GM23248 (cell line): ENCODE measurements around the gene KLHDC7B. TPM values are rescaled to one million over a fixed set of nuclear protein-coding genes. Genes with fewer than 3 reads are reported as not detected.

Source experiments
- DNase-seq: peaks from one replicate; pipeline ENCODE4 v3.0.0-alpha.2; 2015
- H2AFZ ChIP-seq: fragments of 200-600 bp; sonication (generic); 2 replicates; pipeline ENCODE4 v1.6.1; 2016; ENCODE audit warnings: antibody characterized with exemption
- H3F3A ChIP-seq: fragments of 200-600 bp; sonication (generic); 2 replicates; pipeline ENCODE4 v1.6.1; 2016; ENCODE audit warnings: mild to moderate bottlenecking, antibody characterized with exemption, mixed run types; ENCODE audit not compliant: insufficient read depth
- H3K27ac ChIP-seq: fragments of 200-600 bp; sonication (generic); 2 replicates; pipeline ENCODE4 v1.5.1; 2016; ENCODE audit warnings: mild to moderate bottlenecking
- H3K27me3 ChIP-seq: fragments of 200-600 bp; sonication (generic); replicated peaks from 2 replicates; pipeline ENCODE4 v1.6.1; 2016; ENCODE audit warnings: mild to moderate bottlenecking; ENCODE audit not compliant: insufficient read depth
- H3K36me3 ChIP-seq: fragments of 200-600 bp; sonication (generic); 2 replicates; pipeline ENCODE4 v1.6.1; 2016; ENCODE audit warnings: low read depth, mild to moderate bottlenecking
- H3K4me1 ChIP-seq: fragments of 200-600 bp; sonication (generic); 2 replicates; pipeline ENCODE4 v1.6.1; 2016; ENCODE audit warnings: mild to moderate bottlenecking; ENCODE audit not compliant: insufficient read depth
- H3K4me2 ChIP-seq: fragments of 200-600 bp; sonication (generic); one replicate; pipeline ENCODE4 v1.6.1; 2016; ENCODE audit warnings: mild to moderate bottlenecking; ENCODE audit not compliant: unreplicated experiment
- H3K4me3 ChIP-seq: fragments of 200-600 bp; sonication (generic); 2 replicates; pipeline ENCODE4 v1.5.1; 2016; ENCODE audit warnings: mild to moderate bottlenecking
- H3K79me2 ChIP-seq: fragments of 200-600 bp; sonication (generic); 2 replicates; pipeline ENCODE4 v1.6.1; 2016; ENCODE audit warnings: mild to moderate bottlenecking; ENCODE audit not compliant: insufficient read depth
- H3K9ac ChIP-seq: fragments of 200-600 bp; sonication (generic); 2 replicates; pipeline ENCODE4 v1.6.1; 2016; ENCODE audit warnings: mild to moderate bottlenecking
- H3K9me2 ChIP-seq: fragments of 200-600 bp; sonication (generic); 2 replicates; pipeline ENCODE4 v1.6.1; 2016; ENCODE audit warnings: mixed run types, mild to moderate bottlenecking, moderate library complexity; ENCODE audit not compliant: insufficient read depth
- H3K9me3 ChIP-seq: fragments of 200-600 bp; sonication (generic); one replicate; pipeline ENCODE4 v1.6.1; 2017; ENCODE audit warnings: low read depth
- H4K20me1 ChIP-seq: fragments of 200-600 bp; sonication (generic); 2 replicates; pipeline ENCODE4 v1.6.0; 2016; ENCODE audit not compliant: insufficient read depth
- EZH2 ChIP-seq: fragments of 200-600 bp; sonication (generic); IDR thresholded peaks from 2 replicates; pipeline ENCODE4 v1.6.1; 2018; ENCODE audit warnings: antibody characterized with exemption, mild to moderate bottlenecking; ENCODE audit not compliant: insufficient read depth, poor library complexity, severe bottlenecking
- EZH2phosphoT487 ChIP-seq: fragments of 200-600 bp; sonication (generic); IDR thresholded peaks from 2 replicates; pipeline ENCODE4 v1.6.1; 2018; ENCODE audit warnings: antibody characterized with exemption, moderate library complexity, mild to moderate bottlenecking, low read depth; ENCODE audit not compliant: insufficient read depth
- WGBS, 2 experiments: methylation state at CpG; one replicate each; pipeline ENCODE4 v1.1.6; 2015 to 2017; ENCODE audit warnings: low lambda C conversion rate in 2 of 2, low coverage in 1 of 2; ENCODE audit errors: missing lambda C conversion rate in 2 of 2; 5-methylcytosine and 5-hydroxymethylcytosine counted together
- in situ Hi-C: fragments of 300-500 bp; cut with MboI; formaldehyde crosslinking; loops from 2 replicates; pipeline ENCODE4 v1.15.0; 2020
- polyA plus RNA-seq: library from polyadenylated mRNA; unstranded; fragments of >200 nt; fragmentation: Nextera tagmentation; extraction: Ambion mirVana; gene quantifications from 2 replicates; pipeline ENCODE4 v1.2.1, GENCODE V29; 2016
- total RNA-seq: library from RNA; depleted of rRNA; stranded (reverse); fragments of >200 nt; shearing (Covaris generic); gene quantifications from 2 replicates; pipeline ENCODE4 v1.2.3, GENCODE V29; 2014

Gene KLHDC7B
- total and polyA plus RNA-seq, 2 experiments from 2014 or later, result 0.06 TPM; not detected in 1

GRCh38 chr22:50573491-50574382, 28.0 kb downstream of the KLHDC7B start:
- no peak for TF ChIP-seq EZH2
- no peak for TF ChIP-seq EZH2phosphoT487
- H3K36me3 ChIP-seq, result no peaks in the 10 kb centered on the region
- H3K27me3 ChIP-seq, result no peaks in the 10 kb centered on the region
- H4K20me1 ChIP-seq, result no peaks in the 10 kb centered on the region
- no peak overlapping the region for H3K9ac ChIP-seq
- H3K79me2 ChIP-seq, result no peaks in the 10 kb centered on the region
- WGBS, 2 experiments, result 78 to 79% methylated on average over 22 to 26 of the region's 26 CpGs
- in situ Hi-C loops, result no loop called here
- no peaks in the 10 kb centered on the region for H3K9me3 ChIP-seq
- H3K27ac ChIP-seq, result no peak overlapping the region
- no peak overlapping the region for H3K4me2 ChIP-seq
- no peaks in the 10 kb centered on the region for H3F3A ChIP-seq
- H2AFZ ChIP-seq, result no peak overlapping the region
- peaks cover 7% of the 10 kb centered on the region for H3K4me1 ChIP-seq
- DNase-seq, result no peak
- H3K9me2 ChIP-seq, result no peaks in the 10 kb centered on the region
- H3K4me3 ChIP-seq, result no peak overlapping the region

GRCh38 chr22:50574383-50574755, 28.7 kb downstream of the KLHDC7B start:
- in situ Hi-C loops, result no loop called here
- 91 to 93% methylated on average over 11 of the region's 11 CpGs for WGBS, 2 experiments
- Histone ChIP-seq H4K20me1 (no peaks in the 10 kb centered on the region), H3K27ac (no peak overlapping the region), H3K9me3 (no peaks in the 10 kb centered on the region), H3K9ac (no peak overlapping the region), H3K27me3 (no peaks in the 10 kb centered on the region), H3K4me1 (peaks cover 14% of the 10 kb centered on the region), H3K79me2 (no peaks in the 10 kb centered on the region), H3K36me3 (no peaks in the 10 kb centered on the region), H3K4me3 (no peak overlapping the region), H2AFZ (no peak overlapping the region), H3K4me2 (no peak overlapping the region), H3F3A (no peaks in the 10 kb centered on the region), H3K9me2 (no peaks in the 10 kb centered on the region)
- TF ChIP-seq EZH2 (no peak), EZH2phosphoT487 (no peak)
- DNase-seq, result no peak

- Histone ChIP-seq H3K9ac (no peak overlapping the region), H3K4me1 (peaks cover 14% of the 10 kb centered on the region), H4K20me1 (no peaks in the 10 kb centered on the region), H3K4me2 (no peak overlapping the region), H3K79me2 (no peaks in the 10 kb centered on the region), H2AFZ (no peak overlapping the region), H3K4me3 (no peak overlapping the region), H3K36me3 (no peaks in the 10 kb centered on the region), H3K27me3 (no peaks in the 10 kb centered on the region), H3K9me2 (no peaks in the 10 kb centered on the region), H3F3A (no peaks in the 10 kb centered on the region), H3K27ac (no peak overlapping the region), H3K9me3 (no peaks in the 10 kb centered on the region)
- TF ChIP-seq EZH2, result no peak
- WGBS, 2 experiments, result 91 to 96% methylated on average over 8 of the region's 8 CpGs
- in situ Hi-C loops, result no loop called here
- DNase-seq, result no peak
Measured at GRCh38 chr22:50575426-50575941, 29.8 kb downstream of the KLHDC7B start.

- no peak overlapping the region for H3K4me2 ChIP-seq
- no peaks in the 10 kb centered on the region for H3F3A ChIP-seq
- no peaks in the 10 kb centered on the region for H3K9me3 ChIP-seq
- no peak overlapping the region for H2AFZ ChIP-seq
- H3K9ac ChIP-seq, result no peak overlapping the region
- no peak overlapping the region for H3K4me3 ChIP-seq
- no peaks in the 10 kb centered on the region for H3K79me2 ChIP-seq
- peaks cover 14% of the 10 kb centered on the region for H3K4me1 ChIP-seq
- H3K27ac ChIP-seq, result no peak overlapping the region
- H3K36me3 ChIP-seq, result no peaks in the 10 kb centered on the region
- in situ Hi-C loops, result no loop called here
- WGBS, 2 experiments, result 81 to 89% methylated on average over 5 of the region's 5 CpGs
- no peaks in the 10 kb centered on the region for H3K27me3 ChIP-seq
- TF ChIP-seq EZH2phosphoT487, result no peak
- TF ChIP-seq EZH2, result no peak
- H4K20me1 ChIP-seq, result no peaks in the 10 kb centered on the region
- peak; percentile 47 for DNase-seq
- H3K9me2 ChIP-seq, result no peaks in the 10 kb centered on the region
Measured at GRCh38 chr22:50576070-50576469, 30.4 kb downstream of the KLHDC7B start.
